Mesendoderm (in vitro differentiated cells): Measurements from ENCODE around the gene INCA1. TPM values are rescaled to one million over a fixed set of nuclear protein-coding genes. Genes with fewer than 3 reads are reported as not detected.

Source experiments
- small RNA-seq: library from polyadenylated mRNA; stranded (forward); fragments of <200 nt; extraction: miRNeasy Mini kit (QIAGEN cat#:217004); gene quantifications from one replicate; pipeline ENCODE3, GENCODE V24; 2013; ENCODE audit not compliant: insufficient read depth

INCA1 gene

Small RNAs within 50 kb of the gene (small RNA-seq; reads per million reads assigned to genes)
- gene MIR6864 (not detected), gene MIR6865 (not detected)
